Mesenchymal stem cell (in vitro differentiated cells and primary cell): ENCODE results near the gene ACSM6.
A peak's percentile ranks its signal among the peaks of the same experiment; 100 is the strongest.
"Not testable (repeated sequence)": the region's sequence is repeated elsewhere in the genome, so short reads cannot be mapped to it uniquely, and the experiment has no call there.

ENCODE experiments used
- DNase-seq: peaks from one replicate; pipeline ENCODE4 v3.0.0-alpha.2; 2013
- H2AFZ ChIP-seq: one replicate; pipeline ENCODE4 v1.6.1; 2013; ENCODE audit warnings: low read depth, mild to moderate bottlenecking, control low read depth, inconsistent platforms, low read length, moderate library complexity
- H2AK5ac ChIP-seq: 2 replicates; pipeline ENCODE4 v1.6.1; 2013; ENCODE audit warnings: low read length, moderate library complexity, mild to moderate bottlenecking, inconsistent platforms; ENCODE audit not compliant: severe bottlenecking
- H2BK120ac ChIP-seq: one replicate; pipeline ENCODE4 v1.6.1; 2013; ENCODE audit warnings: low read depth, mild to moderate bottlenecking, inconsistent platforms, low read length, moderate library complexity
- H2BK12ac ChIP-seq, 2 experiments: one replicate each; pipeline ENCODE4 v1.6.1; 2013; ENCODE audit warnings: inconsistent platforms in 2 of 2, low read length in 2 of 2, mild to moderate bottlenecking in 2 of 2, moderate library complexity in 2 of 2, control low read depth in 1 of 2
- H2BK15ac ChIP-seq: one replicate; pipeline ENCODE4 v1.6.1; 2013; ENCODE audit warnings: mild to moderate bottlenecking, low read depth, inconsistent platforms; ENCODE audit not compliant: poor library complexity, severe bottlenecking
- H2BK5ac ChIP-seq: 2 replicates; pipeline ENCODE4 v1.6.1; 2013; ENCODE audit warnings: low read depth, mild to moderate bottlenecking, low read length, control low read depth, inconsistent platforms; ENCODE audit not compliant: poor library complexity, severe bottlenecking
- H3K14ac ChIP-seq, 2 experiments: one replicate each; pipeline ENCODE4 v1.6.1; 2013; ENCODE audit warnings: inconsistent platforms in 2 of 2, low read length in 2 of 2, control low read depth in 1 of 2, mild to moderate bottlenecking in 1 of 2, moderate library complexity in 1 of 2
- H3K18ac ChIP-seq, 2 experiments: one replicate each; pipeline ENCODE4 v1.6.1; 2013; ENCODE audit warnings: inconsistent platforms in 2 of 2, low read length in 2 of 2, control low read depth in 1 of 2, low read depth in 1 of 2, mild to moderate bottlenecking in 1 of 2
- H3K23ac ChIP-seq, 2 experiments: one replicate each; pipeline ENCODE4 v1.6.1; 2013; ENCODE audit warnings: inconsistent platforms in 2 of 2, low read length in 2 of 2, mild to moderate bottlenecking in 2 of 2, moderate library complexity in 2 of 2, control low read depth in 1 of 2
- H3K27ac ChIP-seq: 2 replicates; pipeline ENCODE4 v1.5.1; 2013; ENCODE audit warnings: mild to moderate bottlenecking, moderate library complexity, low read length, control low read depth, inconsistent platforms; ENCODE audit not compliant: poor library complexity, severe bottlenecking
- H3K27me3 ChIP-seq, 2 experiments: 2 replicates each; pipeline versions ENCODE4 v1.6.1 to v1.7.0; 2013; ENCODE audit warnings: low read length in 2 of 2, mild to moderate bottlenecking in 2 of 2, moderate library complexity in 2 of 2, control low read depth in 1 of 2, inconsistent platforms in 1 of 2; ENCODE audit not compliant: control insufficient read depth in 1 of 2, insufficient read depth in 1 of 2
- H3K36me3 ChIP-seq, 2 experiments: 2 replicates each; pipeline versions ENCODE4 v1.6.1 to v1.7.0; 2013; ENCODE audit warnings: low read length in 2 of 2, control low read depth in 1 of 2, inconsistent platforms in 1 of 2, low read depth in 1 of 2, mild to moderate bottlenecking in 1 of 2; ENCODE audit not compliant: insufficient read depth in 2 of 2, control insufficient read depth in 1 of 2
- H3K4ac ChIP-seq, 2 experiments: one replicate each; pipeline ENCODE4 v1.6.1; 2013; ENCODE audit warnings: inconsistent platforms in 2 of 2, low read length in 2 of 2, mild to moderate bottlenecking in 2 of 2, moderate library complexity in 2 of 2, control low read depth in 1 of 2, low read depth in 1 of 2
- H3K4me1 ChIP-seq: 2 replicates; pipeline ENCODE4 v1.6.1; 2013; ENCODE audit warnings: low read depth, low read length, control low read depth; ENCODE audit not compliant: control insufficient read depth, insufficient read depth
- H3K4me2 ChIP-seq: 2 replicates; pipeline ENCODE4 v1.6.1; 2013; ENCODE audit warnings: low read length, mild to moderate bottlenecking, inconsistent platforms; ENCODE audit not compliant: poor library complexity, severe bottlenecking
- H3K4me3 ChIP-seq, 2 experiments: 2 replicates each; pipeline versions ENCODE4 v1.5.1 to v1.7.0; 2013; ENCODE audit warnings: low read length in 2 of 2, mild to moderate bottlenecking in 2 of 2, control low read depth in 1 of 2, low read depth in 1 of 2; ENCODE audit not compliant: insufficient read depth in 1 of 2
- H3K79me1 ChIP-seq: replicated peaks from 2 replicates; pipeline ENCODE4 v1.6.1; 2013; ENCODE audit warnings: mild to moderate bottlenecking, control low read depth, low read length, inconsistent platforms; ENCODE audit not compliant: poor library complexity, severe bottlenecking
- H3K9ac ChIP-seq: 2 replicates; pipeline ENCODE4 v1.7.0; 2013; ENCODE audit warnings: mild to moderate bottlenecking, low read length, moderate library complexity
- H3K9me3 ChIP-seq: 2 replicates; pipeline ENCODE4 v1.7.0; 2013; ENCODE audit warnings: mild to moderate bottlenecking, low read length; ENCODE audit not compliant: control insufficient read depth
- H4K8ac ChIP-seq: one replicate; pipeline ENCODE4 v1.6.1; 2013; ENCODE audit warnings: inconsistent platforms, mild to moderate bottlenecking, low read length, moderate library complexity
- H4K91ac ChIP-seq: one replicate; pipeline ENCODE4 v1.6.1; 2013; ENCODE audit warnings: mild to moderate bottlenecking, low read length, inconsistent platforms
- WGBS: methylation state at CpG from one replicate; pipeline ENCODE4 v1.1.7; 2013; ENCODE audit warnings: mixed read lengths; 5-methylcytosine and 5-hydroxymethylcytosine counted together

The ACSM6 gene

GRCh38 chr10:95230677-95231586 is 36.9 kb downstream of the ACSM6 start:
- H3K4me2 ChIP-seq, H3K23ac ChIP-seq, H3K27me3 ChIP-seq, H3K79me1 ChIP-seq: not testable (repeated sequence)
- peak overlapping the region; percentile 57 for H2BK5ac ChIP-seq
- H3K14ac ChIP-seq = peak overlapping the region in 1 of 2 experiments; percentile 63
- H4K91ac ChIP-seq = peak overlapping the region; percentile 40
- peaks cover 24% of the 10 kb centered on the region for H3K9me3 ChIP-seq
- H4K8ac ChIP-seq = peak overlapping the region; percentile 96
- H3K4me3 ChIP-seq = peak overlapping the region; percentile 28 to 66
- H2BK120ac ChIP-seq = peak overlapping the region; percentile 82
- peaks cover 19% of the 10 kb centered on the region for H3K4me1 ChIP-seq
- H3K18ac ChIP-seq = peak overlapping the region; percentile 49 to 93
- H2BK15ac ChIP-seq = peak overlapping the region; percentile 87
- peak overlapping the region; percentile 90 for H2AFZ ChIP-seq
- H2BK12ac ChIP-seq = peak overlapping the region; percentile 73 to 75
- peaks cover 0 to 19% of the 10 kb centered on the region in 2 experiments for H3K36me3 ChIP-seq
- DNase-seq = peak; percentile 35
- H3K9ac ChIP-seq = peak overlapping the region; percentile 63
- H3K27ac ChIP-seq = peak overlapping the region; percentile 92
- WGBS = 24% methylated on average over 36 of the region's 36 CpGs
- peak overlapping the region; percentile 50 for H2AK5ac ChIP-seq
- H3K4ac ChIP-seq = peak overlapping the region; percentile 73 to 75

GRCh38 chr10:95233377-95234034 is 39.5 kb downstream of the ACSM6 start:
- H4K91ac ChIP-seq = no peak overlapping the region
- WGBS = 94% methylated on average over 2 of the region's 2 CpGs
- H2BK120ac ChIP-seq = no peak overlapping the region

GRCh38 chr10:95234951-95235350 is 40.9 kb downstream of the ACSM6 start:
- H4K91ac ChIP-seq = no peak overlapping the region
- H2BK12ac ChIP-seq = no peak overlapping the region
- H2AK5ac ChIP-seq = peak overlapping the region; percentile 94
- no peak overlapping the region for H2BK5ac ChIP-seq
- no peak overlapping the region for H3K9ac ChIP-seq
- H2BK120ac ChIP-seq = no peak overlapping the region
- H3K23ac ChIP-seq = no peak overlapping the region
- H3K9me3 ChIP-seq = peaks cover 24% of the 10 kb centered on the region
- H3K36me3 ChIP-seq = peaks cover 0 to 37% of the 10 kb centered on the region in 2 experiments
- no peak overlapping the region for H4K8ac ChIP-seq
- no peak overlapping the region for H3K4ac ChIP-seq
- H3K4me2 ChIP-seq = no peak overlapping the region
- no peak overlapping the region for H2BK15ac ChIP-seq
- H3K27ac ChIP-seq = peak overlapping the region; percentile 25
- no peaks in the 10 kb centered on the region for H3K27me3 ChIP-seq
- H3K79me1 ChIP-seq = peaks cover 5% of the 10 kb centered on the region
- peaks cover 21% of the 10 kb centered on the region for H3K4me1 ChIP-seq
- no peak overlapping the region for H3K4me3 ChIP-seq
- no peak overlapping the region for H2AFZ ChIP-seq
- no peak overlapping the region for H3K14ac ChIP-seq
- DNase-seq = no peak
- 90% methylated on average over 5 of the region's 5 CpGs for WGBS
- H3K18ac ChIP-seq = no peak overlapping the region

More at GRCh38 chr10:95233377-95234034, 39.5 kb downstream of the ACSM6 start:
- peaks cover 24% of the 10 kb centered on the region for H3K9me3 ChIP-seq
- no peak overlapping the region for H3K4me3 ChIP-seq
- H2BK5ac ChIP-seq = no peak overlapping the region
- no peak overlapping the region for H3K4me2 ChIP-seq
- no peaks in the 10 kb centered on the region for H3K27me3 ChIP-seq
- no peak overlapping the region for H2AFZ ChIP-seq
- peaks cover 5% of the 10 kb centered on the region for H3K79me1 ChIP-seq
- no peak overlapping the region for H4K8ac ChIP-seq
- H3K18ac ChIP-seq = no peak overlapping the region
- no peak for DNase-seq
- H3K23ac ChIP-seq = no peak overlapping the region
- H3K9ac ChIP-seq = no peak overlapping the region
- H2AK5ac ChIP-seq = peak overlapping the region; percentile 38
- peaks cover 0 to 36% of the 10 kb centered on the region in 2 experiments for H3K36me3 ChIP-seq
- H3K14ac ChIP-seq = no peak overlapping the region
- no peak overlapping the region for H3K4ac ChIP-seq
- no peak overlapping the region for H2BK15ac ChIP-seq
- no peak overlapping the region for H2BK12ac ChIP-seq
- no peak overlapping the region for H3K27ac ChIP-seq
- H3K4me1 ChIP-seq = peaks cover 21% of the 10 kb centered on the region

- WGBS = 63% methylated on average over 3 of the region's 3 CpGs
- no peaks in the 10 kb centered on the region for H3K27me3 ChIP-seq
These were observed 41.6 kb downstream of the ACSM6 start for GRCh38 chr10:95235676-95236067.

More at GRCh38 chr10:95235676-95236067, 41.6 kb downstream of the ACSM6 start:
- H2AFZ ChIP-seq = no peak overlapping the region
- peaks cover 22% of the 10 kb centered on the region for H3K9me3 ChIP-seq
- H2BK12ac ChIP-seq = no peak overlapping the region
- no peak overlapping the region for H3K23ac ChIP-seq
- H3K18ac ChIP-seq = no peak overlapping the region
- H3K79me1 ChIP-seq = peaks cover 5% of the 10 kb centered on the region
- H3K4ac ChIP-seq = no peak overlapping the region
- H3K36me3 ChIP-seq = peaks cover 0 to 35% of the 10 kb centered on the region in 2 experiments
- H3K4me2 ChIP-seq = no peak overlapping the region
- H4K91ac ChIP-seq = no peak overlapping the region
- no peak overlapping the region for H2BK120ac ChIP-seq
- peaks cover 19% of the 10 kb centered on the region for H3K4me1 ChIP-seq
- no peak overlapping the region for H3K9ac ChIP-seq
- H4K8ac ChIP-seq = no peak overlapping the region
- no peak overlapping the region for H2BK15ac ChIP-seq
- no peak overlapping the region for H3K4me3 ChIP-seq
- peak overlapping the region; percentile 39 for H3K27ac ChIP-seq
- no peak overlapping the region for H2BK5ac ChIP-seq
- no peak overlapping the region for H2AK5ac ChIP-seq
- no peak overlapping the region for H3K14ac ChIP-seq
- no peak for DNase-seq
